ENCODE data around the gene CORIN. TPM values are rescaled to one million over a fixed set of nuclear protein-coding genes. Genes with fewer than 3 reads are reported as not detected.

The CORIN gene
- total RNA-seq, 1 donor from 2014 or later, result 2.1 TPM

GRCh38 chr4:47662975-47663374 lies 174.9 kb downstream of the CORIN start:
- TF ChIP-seq, protein P1, sequence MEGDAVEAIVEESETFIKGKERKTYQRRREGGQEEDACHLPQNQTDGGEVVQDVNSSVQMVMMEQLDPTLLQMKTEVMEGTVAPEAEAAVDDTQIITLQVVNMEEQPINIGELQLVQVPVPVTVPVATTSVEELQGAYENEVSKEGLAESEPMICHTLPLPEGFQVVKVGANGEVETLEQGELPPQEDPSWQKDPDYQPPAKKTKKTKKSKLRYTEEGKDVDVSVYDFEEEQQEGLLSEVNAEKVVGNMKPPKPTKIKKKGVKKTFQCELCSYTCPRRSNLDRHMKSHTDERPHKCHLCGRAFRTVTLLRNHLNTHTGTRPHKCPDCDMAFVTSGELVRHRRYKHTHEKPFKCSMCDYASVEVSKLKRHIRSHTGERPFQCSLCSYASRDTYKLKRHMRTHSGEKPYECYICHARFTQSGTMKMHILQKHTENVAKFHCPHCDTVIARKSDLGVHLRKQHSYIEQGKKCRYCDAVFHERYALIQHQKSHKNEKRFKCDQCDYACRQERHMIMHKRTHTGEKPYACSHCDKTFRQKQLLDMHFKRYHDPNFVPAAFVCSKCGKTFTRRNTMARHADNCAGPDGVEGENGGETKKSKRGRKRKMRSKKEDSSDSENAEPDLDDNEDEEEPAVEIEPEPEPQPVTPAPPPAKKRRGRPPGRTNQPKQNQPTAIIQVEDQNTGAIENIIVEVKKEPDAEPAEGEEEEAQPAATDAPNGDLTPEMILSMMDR (IDR thresholded peaks at IDR 0.05), result peak; percentile 64
- DNase-seq (ENCODE audit: low spot score), result no peak
- no peak overlapping the region for H3K27ac Mint-ChIP-seq (ENCODE audit: unreplicated experiment)
- H3K36me3 Mint-ChIP-seq (ENCODE audit: low read depth), result no peaks in the 10 kb centered on the region
- no peak overlapping the region for H3K4me3 Mint-ChIP-seq (ENCODE audit: unreplicated experiment)
- peaks cover 12% of the 10 kb centered on the region for H3K9me3 Mint-ChIP-seq (ENCODE audit: low read depth)
- H3K4me1 Mint-ChIP-seq (ENCODE audit: low read depth), result no peaks in the 10 kb centered on the region
- peaks cover 34% of the 10 kb centered on the region for H3K27me3 Mint-ChIP-seq (ENCODE audit: low read depth)

GRCh38 chr4:47661741-47662140 lies 176.1 kb downstream of the CORIN start:
- Mint-ChIP-seq H3K4me1 (ENCODE audit: low read depth) (no peaks in the 10 kb centered on the region), H3K9me3 (ENCODE audit: low read depth) (peaks cover 12% of the 10 kb centered on the region), H3K27me3 (ENCODE audit: low read depth) (peaks cover 34% of the 10 kb centered on the region), H3K27ac (ENCODE audit: unreplicated experiment) (no peak overlapping the region), H3K4me3 (ENCODE audit: unreplicated experiment) (no peak overlapping the region), H3K36me3 (ENCODE audit: low read depth) (peaks cover 3% of the 10 kb centered on the region)
- TF ChIP-seq, protein P1 (IDR thresholded peaks at IDR 0.05), result no peak
- no peak for DNase-seq (ENCODE audit: low spot score)

GRCh38 chr4:47659342-47659741 lies 178.5 kb downstream of the CORIN start:
- Mint-ChIP-seq H3K4me3 (ENCODE audit: unreplicated experiment) (no peak overlapping the region), H3K4me1 (ENCODE audit: low read depth) (no peaks in the 10 kb centered on the region), H3K27me3 (ENCODE audit: low read depth) (peaks cover 18% of the 10 kb centered on the region), H3K36me3 (ENCODE audit: low read depth) (peaks cover 3% of the 10 kb centered on the region), H3K9me3 (ENCODE audit: low read depth) (peaks cover 12% of the 10 kb centered on the region), H3K27ac (ENCODE audit: unreplicated experiment) (no peak overlapping the region)
- TF ChIP-seq, protein P1 (IDR thresholded peaks at IDR 0.05), result no peak
- DNase-seq (ENCODE audit: low spot score), result no peak

DNA sequence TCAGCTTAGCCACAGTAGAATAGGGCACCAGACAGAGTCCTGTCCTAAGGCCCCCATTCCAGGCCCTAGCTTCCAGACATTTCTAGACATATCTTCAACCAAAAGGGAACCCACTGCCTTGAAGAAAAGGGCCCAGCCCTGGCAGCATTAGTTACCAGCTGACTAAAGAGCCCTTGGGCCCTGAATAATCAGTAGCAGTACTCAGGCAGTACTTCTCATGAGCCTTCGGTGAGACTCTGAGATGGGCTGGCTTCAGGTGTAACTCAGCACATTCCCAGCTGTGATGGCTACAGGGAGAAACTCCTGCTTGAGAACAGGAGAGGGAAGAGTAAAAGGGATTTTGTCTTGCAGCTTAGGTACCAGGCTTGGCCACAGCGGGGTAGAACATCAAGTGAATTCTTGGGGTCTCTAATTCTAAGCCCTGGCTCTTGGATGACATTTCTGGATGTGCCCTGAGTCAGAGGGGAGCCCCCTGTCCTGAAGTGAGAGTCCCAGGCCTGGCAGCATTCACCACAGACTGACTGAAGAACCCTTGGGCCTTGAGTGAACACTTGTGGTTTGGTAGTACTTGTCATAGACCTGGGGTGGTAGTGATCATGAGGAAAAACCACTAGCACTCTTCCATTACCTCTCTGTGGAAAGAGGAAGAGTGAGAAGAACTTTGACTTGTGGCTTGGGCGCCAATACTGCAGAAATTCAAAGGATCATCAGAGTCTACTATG lies 182.7 kb downstream of the CORIN start:
- peaks cover 13% of the 10 kb centered on the region for H3K27me3 Mint-ChIP-seq (ENCODE audit: low read depth)
- TF ChIP-seq, protein P1 (IDR thresholded peaks at IDR 0.05), result no peak
- H3K27ac Mint-ChIP-seq (ENCODE audit: unreplicated experiment), result no peak overlapping the region
- peaks cover 12% of the 10 kb centered on the region for H3K4me1 Mint-ChIP-seq (ENCODE audit: low read depth)
- no peak for DNase-seq (ENCODE audit: low spot score)
- H3K36me3 Mint-ChIP-seq (ENCODE audit: low read depth), result peaks cover 3% of the 10 kb centered on the region
- H3K4me3 Mint-ChIP-seq (ENCODE audit: unreplicated experiment), result no peak overlapping the region
- peaks cover 8% of the 10 kb centered on the region for H3K9me3 Mint-ChIP-seq (ENCODE audit: low read depth)

DNA sequence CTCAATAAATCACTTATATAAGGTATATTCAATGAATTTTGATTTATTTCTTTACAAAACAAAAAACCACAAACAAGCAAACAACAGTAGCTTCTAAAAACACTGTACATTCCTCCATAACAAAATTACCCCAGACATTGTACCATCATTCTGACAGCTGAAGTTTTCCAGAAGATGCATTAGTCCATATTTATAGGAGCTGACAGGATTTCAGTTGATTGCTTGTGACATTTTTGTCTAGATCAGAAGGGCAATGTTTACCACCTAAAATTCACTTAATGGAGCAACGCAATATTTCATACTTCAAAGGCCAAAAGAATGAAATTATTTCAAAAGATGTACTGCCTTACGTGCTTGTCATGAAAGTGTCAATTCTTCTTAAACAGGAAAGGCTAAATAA lies 185.8 kb downstream of the CORIN start:
- no peaks in the 10 kb centered on the region for H3K9me3 Mint-ChIP-seq (ENCODE audit: low read depth)
- no peak overlapping the region for H3K27ac Mint-ChIP-seq (ENCODE audit: unreplicated experiment)
- H3K4me3 Mint-ChIP-seq (ENCODE audit: unreplicated experiment), result no peak overlapping the region
- peaks cover 6% of the 10 kb centered on the region for H3K27me3 Mint-ChIP-seq (ENCODE audit: low read depth)
- DNase-seq (ENCODE audit: low spot score), result no peak
- no peaks in the 10 kb centered on the region for H3K36me3 Mint-ChIP-seq (ENCODE audit: low read depth)
- TF ChIP-seq, protein P1 (IDR thresholded peaks at IDR 0.05), result no peak
- H3K4me1 Mint-ChIP-seq (ENCODE audit: low read depth), result peaks cover 21% of the 10 kb centered on the region
